GM15510 (cell line): Measurements from ENCODE around the gene FGFR2.

Experiments used
- POLR2A ChIP-seq: IDR thresholded peaks from 3 replicates; pipeline ENCODE4 v1.6.1; 2011; ENCODE audit warnings: borderline replicate concordance; ENCODE audit not compliant: insufficient read length; ENCODE audit errors: extremely low read depth

FGFR2 gene

GRCh38 chr10:121516093-121516865 lies 82.0 kb downstream of the FGFR2 start:
- TF ChIP-seq POLR2A, result no peak

DNA sequence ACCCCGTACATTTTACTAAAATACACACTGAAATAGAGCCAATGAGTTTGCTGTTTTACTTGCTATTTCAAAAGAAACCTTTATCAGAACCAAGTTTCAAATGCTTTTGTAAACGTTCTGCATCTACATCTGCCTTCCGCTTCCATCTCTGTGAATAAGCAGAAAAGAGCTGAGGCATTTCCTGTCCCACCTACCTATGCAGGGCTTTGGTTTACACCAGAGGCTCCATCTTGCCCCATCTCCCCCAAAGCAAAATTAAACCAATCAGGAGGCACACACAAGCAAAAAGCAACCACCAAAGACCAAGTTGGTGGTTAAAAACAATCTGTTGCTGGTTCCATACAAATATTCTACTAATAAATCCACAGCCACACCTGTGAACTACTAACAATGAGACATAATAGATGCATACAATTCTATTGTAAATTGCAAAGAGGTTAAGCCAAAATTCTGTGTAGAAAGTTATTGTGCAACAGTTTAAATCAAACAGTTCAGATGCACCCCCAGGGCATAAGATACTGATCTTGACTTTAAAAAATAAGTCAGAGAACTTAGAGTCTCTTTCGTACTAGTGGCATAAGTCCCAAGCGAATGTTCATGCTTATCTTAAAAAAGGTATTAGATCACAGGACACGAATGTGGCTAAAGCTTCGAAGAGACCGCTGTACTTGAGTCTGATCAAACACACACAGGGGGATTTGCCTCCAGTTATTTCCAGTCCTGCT lies 83.9 kb downstream of the FGFR2 start:
- TF ChIP-seq POLR2A, result no peak

DNA sequence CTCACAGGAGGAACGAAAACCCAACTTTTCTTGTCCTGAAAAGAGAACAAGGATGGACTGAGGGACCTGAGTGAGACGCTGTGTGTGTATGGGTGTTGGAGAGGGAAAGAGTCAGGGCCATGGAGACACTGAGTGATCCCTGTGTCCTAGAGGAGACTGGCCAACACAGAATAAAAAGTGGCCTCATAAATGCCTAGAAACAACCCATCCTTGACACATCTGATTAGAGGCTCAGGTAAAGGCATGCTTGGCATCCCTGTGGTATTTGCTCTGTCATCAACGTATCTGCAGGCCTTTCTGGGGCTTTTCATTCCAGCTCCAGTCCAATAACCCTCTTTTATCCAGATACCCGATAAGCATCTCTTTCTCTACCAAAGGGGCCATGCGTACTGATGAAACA lies 86.3 kb downstream of the FGFR2 start:
- no peak for TF ChIP-seq POLR2A

DNA sequence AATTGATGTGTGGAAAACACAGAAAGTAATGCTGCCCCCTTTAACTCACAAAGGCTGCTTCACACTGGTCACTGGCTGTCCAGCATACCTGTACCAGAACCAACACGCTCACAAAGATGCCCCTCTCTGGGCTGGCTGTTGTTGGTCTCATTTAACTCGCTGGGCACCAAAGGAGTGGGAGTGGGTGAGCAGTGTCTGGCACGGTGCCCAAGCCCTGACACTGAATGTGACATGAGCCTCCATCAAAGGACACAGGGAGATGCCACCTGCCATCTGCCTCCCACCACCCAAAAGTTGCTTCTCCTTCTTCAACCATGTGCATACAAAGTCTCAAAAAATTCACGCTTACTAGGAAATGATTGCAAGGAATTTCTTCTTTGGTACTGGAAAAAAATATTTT lies 86.8 kb downstream of the FGFR2 start:
- TF ChIP-seq POLR2A, result no peak

DNA sequence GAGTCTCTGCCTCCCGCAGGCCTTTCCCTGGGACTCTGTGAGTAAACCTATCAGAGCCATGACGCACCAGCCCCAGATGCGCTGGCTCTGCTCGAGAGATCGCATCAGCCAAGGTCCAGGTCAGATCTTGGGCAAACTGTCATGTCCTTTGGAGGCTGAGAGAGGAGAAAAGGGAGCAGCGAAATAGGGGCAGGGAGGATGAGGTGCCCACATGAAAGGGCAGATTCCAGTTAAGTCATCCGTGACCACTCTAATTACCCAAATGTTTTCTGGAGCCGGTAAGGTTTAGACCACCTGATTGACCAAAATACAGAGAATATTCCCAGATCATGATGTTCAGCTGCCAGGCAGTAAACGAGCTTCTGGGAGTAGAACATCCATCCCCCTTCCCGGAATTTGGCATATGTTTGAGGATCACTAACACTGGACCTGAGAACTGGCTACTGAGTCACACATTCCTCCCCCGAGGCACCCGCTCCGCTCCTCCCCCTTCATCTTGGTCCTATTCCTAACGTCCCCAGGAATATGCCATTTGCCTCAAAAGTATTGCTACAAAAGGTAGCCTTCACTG lies 88.0 kb downstream of the FGFR2 start:
- TF ChIP-seq POLR2A, result no peak

DNA sequence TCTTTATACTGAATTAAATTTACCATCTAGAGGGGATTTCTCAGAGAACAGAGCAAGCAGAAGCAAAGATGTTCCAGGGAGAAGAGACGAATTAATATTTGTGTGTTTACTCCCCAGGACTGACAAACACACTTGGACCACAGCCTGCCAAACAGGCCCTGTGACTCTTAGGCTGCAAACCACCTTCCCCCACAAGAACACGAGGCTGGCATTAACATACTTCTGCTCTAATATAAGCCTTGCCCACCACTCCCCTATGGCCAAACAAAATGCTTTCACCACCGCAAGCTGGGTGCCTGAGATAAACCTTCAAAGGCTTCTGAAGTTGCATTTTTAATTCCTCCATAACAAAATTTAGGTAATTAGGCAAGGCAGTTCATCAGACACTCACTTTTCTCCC lies 88.4 kb downstream of the FGFR2 start:
- no peak for TF ChIP-seq POLR2A

DNA sequence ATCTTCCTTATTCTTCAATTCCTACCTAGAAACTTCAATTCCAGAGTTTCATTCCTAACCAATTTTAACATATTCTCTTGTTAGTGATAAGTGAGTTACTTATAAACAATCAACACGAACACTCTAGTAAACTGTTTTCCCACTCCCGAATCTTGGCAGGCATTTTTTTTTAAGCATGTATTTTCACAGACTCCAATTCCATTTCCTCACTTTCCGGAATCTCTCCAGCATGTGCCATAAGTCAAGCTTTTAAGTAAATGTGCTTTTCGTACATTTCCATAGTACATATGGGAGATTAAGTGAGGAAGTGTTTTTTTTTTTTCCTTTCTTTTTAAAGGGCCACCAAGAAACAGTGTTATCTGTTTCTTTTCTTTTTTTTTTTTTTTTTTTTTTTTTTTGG lies 89.1 kb downstream of the FGFR2 start:
- no peak for TF ChIP-seq POLR2A

- TF ChIP-seq POLR2A, result no peak
These were observed 94.6 kb downstream of the FGFR2 start for GRCh38 chr10:121503587-121504051.

GRCh38 chr10:121501796-121502195 lies 96.4 kb downstream of the FGFR2 start:
- TF ChIP-seq POLR2A, result no peak

GRCh38 chr10:121500701-121501332 lies 97.4 kb downstream of the FGFR2 start:
- TF ChIP-seq POLR2A, result no peak

DNA sequence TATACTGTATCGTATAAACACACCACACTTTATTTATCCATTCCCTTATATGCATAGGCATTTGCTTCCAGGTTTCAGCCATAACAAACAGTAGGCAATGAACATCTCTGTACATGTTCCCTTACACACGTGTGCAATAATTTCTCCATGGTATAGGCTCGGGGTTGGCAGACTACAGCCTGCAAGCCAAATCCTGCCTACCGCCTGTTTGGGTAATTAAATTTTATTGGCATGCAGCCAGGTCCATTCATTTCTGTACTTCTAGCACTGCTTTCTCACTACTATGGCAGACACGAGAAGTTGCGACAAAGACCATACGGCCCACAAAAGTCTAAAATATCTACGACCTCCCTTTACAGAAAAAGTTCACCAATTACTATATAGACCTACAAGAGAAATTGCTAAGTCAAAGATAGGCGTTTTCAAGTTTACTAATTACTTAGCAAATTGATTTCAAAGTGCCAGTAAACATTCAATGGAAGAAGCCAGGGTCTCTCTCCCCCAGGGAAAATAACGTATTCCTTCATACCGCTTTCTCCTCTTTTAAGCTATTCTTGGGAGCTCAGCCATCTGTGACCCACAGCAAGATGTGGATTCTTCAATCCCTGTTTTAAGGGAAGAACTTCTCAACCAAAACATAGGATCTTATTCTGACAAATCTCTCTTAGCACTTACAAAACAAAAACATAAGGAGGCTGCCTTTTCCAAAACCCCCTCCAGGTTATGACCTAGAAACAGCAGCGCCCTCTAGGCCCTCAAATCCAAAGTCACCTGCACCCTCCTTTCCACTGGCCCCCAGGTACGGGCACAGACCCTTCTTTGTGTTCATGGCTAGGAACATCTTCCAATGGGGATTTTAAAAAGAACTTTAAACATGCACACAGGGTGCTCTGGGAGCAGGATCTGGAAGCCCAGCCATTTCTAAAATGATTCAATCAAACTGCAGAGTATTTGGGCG lies 100.5 kb downstream of the FGFR2 start:
- TF ChIP-seq POLR2A, result no peak

DNA sequence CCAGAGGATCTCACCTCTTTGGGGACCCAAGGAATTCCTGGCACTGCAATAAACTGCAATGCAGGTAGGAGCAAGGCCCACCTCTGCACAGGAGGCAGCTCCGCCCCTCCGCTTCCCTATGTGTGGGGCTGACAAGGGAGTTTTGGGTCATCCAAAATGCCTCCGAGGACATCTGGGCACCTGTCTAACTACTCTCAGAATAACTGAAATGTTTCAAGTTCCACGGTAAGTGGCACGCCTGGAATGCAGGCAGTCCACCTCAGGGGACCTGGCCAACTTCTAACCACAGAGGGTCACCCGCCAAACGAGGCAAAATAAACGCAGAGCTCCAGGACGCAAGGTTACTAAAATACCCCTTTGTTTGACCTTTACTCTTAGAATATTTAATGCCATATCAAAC lies 102.5 kb downstream of the FGFR2 start:
- no peak for TF ChIP-seq POLR2A

GRCh38 chr10:121494296-121494695 lies 103.9 kb downstream of the FGFR2 start:
- TF ChIP-seq POLR2A, result no peak

GRCh38 chr10:121493521-121493920 lies 104.7 kb downstream of the FGFR2 start:
- no peak for TF ChIP-seq POLR2A
